ENCODE results near the gene GBP6.
"Not testable (repeated sequence)": the region's sequence is repeated elsewhere in the genome, so short reads cannot be mapped to it uniquely, and the experiment has no call there.

Gene GBP6

GRCh38 chr1:89356658-89357400 is 7.0 kb upstream of the GBP6 start:
- Mint-ChIP-seq H3K27ac (no peak overlapping the region), H3K27me3 (no peaks in the 10 kb centered on the region), H3K36me3 (ENCODE audit: low read depth) (no peaks in the 10 kb centered on the region), H3K4me1 (ENCODE audit: low read depth) (peaks cover 27% of the 10 kb centered on the region), H3K4me3 (no peak overlapping the region), H3K9me3 (no peaks in the 10 kb centered on the region)
- intact Hi-C loops (cut with micrococcal nuclease) = loop anchor here (2.0 to 5.0 kb wide), 2 partner anchors 95 to 356 kb away; no protein-coding TSS in a partner anchor

DNA sequence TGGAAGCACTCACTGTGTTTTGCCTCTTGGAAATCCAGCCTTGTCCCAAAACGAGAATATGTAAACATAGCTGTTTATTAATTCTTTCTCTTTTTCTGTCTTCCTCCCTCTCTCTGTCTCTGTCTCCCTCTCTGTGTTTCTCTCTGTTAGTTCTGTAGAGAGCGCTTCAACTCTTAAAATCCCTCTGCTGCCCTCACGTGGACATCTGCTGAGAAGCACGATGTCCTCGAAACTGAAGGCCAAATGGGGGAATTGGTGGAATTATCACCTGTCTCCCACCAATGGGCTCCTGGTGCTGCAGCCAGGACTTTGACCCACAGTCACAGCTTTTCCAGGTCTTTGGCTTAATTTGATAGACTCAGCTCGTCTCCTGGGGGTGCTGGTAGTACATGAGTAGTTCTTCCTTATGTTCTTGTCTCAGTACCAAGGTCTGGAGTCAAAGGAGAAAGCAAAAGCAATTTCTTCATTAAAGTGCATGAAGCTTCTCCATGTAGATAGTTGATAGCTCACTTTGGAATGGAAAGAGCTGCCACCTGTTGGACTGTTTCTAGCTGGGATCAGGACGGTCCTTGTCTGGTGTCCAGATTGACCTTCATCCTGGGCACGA is 5.5 kb upstream of the GBP6 start:
- Mint-ChIP-seq H3K4me3 (no peak overlapping the region), H3K27ac (no peak overlapping the region), H3K4me1 (ENCODE audit: low read depth) (peaks cover 26% of the 10 kb centered on the region), H3K9me3 (no peaks in the 10 kb centered on the region), H3K36me3 (ENCODE audit: low read depth) (no peaks in the 10 kb centered on the region), H3K27me3 (no peaks in the 10 kb centered on the region)
- intact Hi-C loops (cut with micrococcal nuclease) = loop anchor here (1.0 to 5.0 kb wide), 2 partner anchors 94 to 273 kb away; no protein-coding TSS in a partner anchor

DNA sequence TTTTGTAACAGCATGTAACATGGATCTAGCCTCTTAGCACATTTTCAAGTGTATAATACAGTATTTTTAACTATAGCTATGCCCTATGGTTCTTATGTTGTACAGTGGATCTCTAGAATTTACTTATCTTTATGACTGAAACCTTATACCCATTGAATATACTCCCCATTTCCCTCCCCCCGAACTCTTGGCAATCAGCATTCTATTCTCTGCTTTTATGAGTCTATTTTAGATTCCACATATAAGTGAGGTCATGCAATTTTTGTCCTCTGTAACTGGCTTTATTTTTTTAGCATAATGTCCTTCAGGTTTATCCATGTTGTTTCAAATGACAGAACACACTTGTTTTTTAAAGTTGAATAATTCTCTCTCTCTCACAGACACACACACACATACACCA is 3.1 kb upstream of the GBP6 start:
- Mint-ChIP-seq H3K4me3 (no peak overlapping the region), H3K4me1 (ENCODE audit: low read depth) (peaks cover 11% of the 10 kb centered on the region), H3K27ac (no peak overlapping the region), H3K36me3 (ENCODE audit: low read depth) (no peaks in the 10 kb centered on the region), H3K9me3 (no peaks in the 10 kb centered on the region), H3K27me3 (no peaks in the 10 kb centered on the region)
- intact Hi-C loops (cut with micrococcal nuclease) = no loop called here

DNA sequence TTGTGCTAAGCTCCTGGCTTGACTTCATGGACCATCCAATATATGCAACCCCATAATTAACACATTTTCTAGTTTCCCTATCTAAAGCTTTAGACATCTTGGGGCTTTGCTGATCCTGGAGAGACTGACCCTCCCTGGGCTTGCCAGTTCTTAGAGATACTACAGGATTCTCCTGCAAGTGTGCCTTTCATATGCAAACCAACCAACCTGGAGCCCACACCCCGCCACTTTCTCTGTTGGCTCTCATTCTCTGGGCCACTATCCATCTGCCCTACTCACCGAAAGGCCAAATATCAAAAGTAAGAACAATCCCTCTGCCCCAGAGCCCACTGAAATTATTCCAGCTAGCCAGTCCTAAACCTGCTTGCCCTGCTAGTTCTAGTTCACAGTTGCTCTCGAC is 2.2 kb upstream of the GBP6 start:
- Mint-ChIP-seq H3K27ac (no peak overlapping the region), H3K9me3 (no peaks in the 10 kb centered on the region), H3K4me1 (ENCODE audit: low read depth) (peaks cover 11% of the 10 kb centered on the region), H3K27me3 (no peaks in the 10 kb centered on the region), H3K36me3 (ENCODE audit: low read depth) (no peaks in the 10 kb centered on the region), H3K4me3 (no peak overlapping the region)
- intact Hi-C loops (cut with micrococcal nuclease) = no loop called here

- no peaks in the 10 kb centered on the region for H3K9me3 Mint-ChIP-seq
- H3K4me1 Mint-ChIP-seq (ENCODE audit: low read depth) = peaks cover 3% of the 10 kb centered on the region
- no peak overlapping the region for H3K27ac Mint-ChIP-seq
- no peaks in the 10 kb centered on the region for H3K36me3 Mint-ChIP-seq (ENCODE audit: low read depth)
- no peaks in the 10 kb centered on the region for H3K27me3 Mint-ChIP-seq
- intact Hi-C loops (cut with micrococcal nuclease) = no loop called here
- no peak overlapping the region for H3K4me3 Mint-ChIP-seq
Measured at GRCh38 chr1:89363196-89363595, 663 bp upstream of the GBP6 start.

- Mint-ChIP-seq H3K4me3 (no peak overlapping the region), H3K4me1 (ENCODE audit: low read depth) (no peaks in the 10 kb centered on the region), H3K36me3 (ENCODE audit: low read depth) (no peaks in the 10 kb centered on the region), H3K27ac (no peak overlapping the region), H3K9me3 (no peaks in the 10 kb centered on the region), H3K27me3 (no peaks in the 10 kb centered on the region)
- intact Hi-C loops (cut with micrococcal nuclease) = no loop called here
Measured at GRCh38 chr1:89364954-89365550, 1.2 kb downstream of the GBP6 start.

DNA sequence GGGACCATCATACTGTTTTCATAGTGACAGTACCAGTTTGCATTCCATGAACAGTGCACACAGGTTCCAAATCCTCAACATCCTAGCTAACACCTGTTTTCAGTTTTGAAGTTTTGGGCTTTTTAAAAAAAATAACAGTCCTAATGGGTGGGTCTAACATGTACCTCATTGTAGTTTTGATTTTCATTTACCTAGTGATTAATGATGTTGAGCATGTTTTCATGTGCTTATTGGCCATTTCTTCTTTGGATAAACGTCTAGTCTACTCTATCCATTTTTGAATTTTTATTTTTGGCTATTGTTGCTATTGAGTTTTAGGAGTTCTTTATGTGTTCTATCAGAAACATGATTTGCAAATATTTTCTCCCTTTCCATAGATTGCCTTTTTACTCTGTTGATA is 3.4 kb downstream of the GBP6 start:
- no peak overlapping the region for H3K4me3 Mint-ChIP-seq

DNA sequence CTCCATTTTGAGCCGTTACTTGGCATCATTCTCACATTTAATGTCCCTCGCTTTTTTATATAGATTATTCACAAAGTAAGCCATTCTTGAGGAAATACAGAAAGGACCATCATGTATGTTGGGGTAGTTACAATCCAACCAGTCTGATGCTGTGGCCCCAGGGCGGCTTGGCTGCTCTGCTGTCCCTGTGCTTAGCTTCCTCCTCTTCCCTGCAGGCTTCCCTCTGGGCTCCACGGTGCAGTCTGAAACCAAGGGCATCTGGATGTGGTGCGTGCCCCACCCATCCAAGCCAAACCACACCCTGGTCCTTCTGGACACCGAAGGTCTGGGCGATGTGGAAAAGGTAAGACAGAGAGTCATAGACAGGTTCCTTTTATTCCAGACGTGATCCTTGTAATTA is 5.5 kb downstream of the GBP6 start:
- no peaks in the 10 kb centered on the region for H3K36me3 Mint-ChIP-seq (ENCODE audit: low read depth)
- H3K27me3 Mint-ChIP-seq = no peaks in the 10 kb centered on the region
- no peaks in the 10 kb centered on the region for H3K4me1 Mint-ChIP-seq (ENCODE audit: low read depth)
- H3K4me3 Mint-ChIP-seq = no peak overlapping the region
- intact Hi-C loops (cut with micrococcal nuclease) = no loop called here
- no peak overlapping the region for H3K27ac Mint-ChIP-seq
- H3K9me3 Mint-ChIP-seq = peaks cover 9% of the 10 kb centered on the region

More for the DNA sequence above, 3.4 kb downstream of the GBP6 start:
- Mint-ChIP-seq H3K9me3 (no peaks in the 10 kb centered on the region), H3K4me1 (ENCODE audit: low read depth) (no peaks in the 10 kb centered on the region), H3K27me3 (no peaks in the 10 kb centered on the region), H3K36me3 (ENCODE audit: low read depth) (no peaks in the 10 kb centered on the region), H3K27ac (no peak overlapping the region)
- intact Hi-C loops (cut with micrococcal nuclease) = no loop called here

GRCh38 chr1:89373810-89374209 is 10.0 kb downstream of the GBP6 start:
- H3K4me1 Mint-ChIP-seq (ENCODE audit: low read depth); H3K27ac Mint-ChIP-seq; intact Hi-C loops (cut with micrococcal nuclease); H3K27me3 Mint-ChIP-seq; H3K4me3 Mint-ChIP-seq; H3K36me3 Mint-ChIP-seq (ENCODE audit: low read depth): not testable (repeated sequence)
- peaks cover 10% of the 10 kb centered on the region for H3K9me3 Mint-ChIP-seq

DNA sequence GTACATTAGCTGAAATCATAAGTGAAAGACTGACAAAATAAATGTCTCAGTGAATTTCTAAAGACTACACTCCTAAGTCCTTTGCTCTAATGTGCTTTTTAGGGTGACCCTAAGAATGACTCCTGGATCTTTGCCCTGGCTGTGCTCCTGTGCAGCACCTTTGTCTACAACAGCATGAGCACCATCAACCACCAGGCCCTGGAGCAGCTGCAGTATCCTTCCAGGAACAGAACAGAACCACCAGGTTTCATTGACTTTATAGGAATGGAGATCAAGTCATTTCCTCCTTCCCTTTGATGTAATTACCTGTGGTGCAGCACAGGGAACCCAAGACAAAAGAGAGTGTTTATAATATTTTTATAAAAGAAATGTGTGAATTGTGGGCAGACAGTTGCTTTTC is 14.1 kb downstream of the GBP6 start:
- Mint-ChIP-seq H3K36me3 (ENCODE audit: low read depth) (no peaks in the 10 kb centered on the region), H3K4me1 (ENCODE audit: low read depth) (no peaks in the 10 kb centered on the region), H3K4me3 (no peak overlapping the region), H3K27me3 (peaks cover 1% of the 10 kb centered on the region), H3K9me3 (peaks cover 10% of the 10 kb centered on the region), H3K27ac (no peak overlapping the region)
- intact Hi-C loops (cut with micrococcal nuclease) = no loop called here

DNA sequence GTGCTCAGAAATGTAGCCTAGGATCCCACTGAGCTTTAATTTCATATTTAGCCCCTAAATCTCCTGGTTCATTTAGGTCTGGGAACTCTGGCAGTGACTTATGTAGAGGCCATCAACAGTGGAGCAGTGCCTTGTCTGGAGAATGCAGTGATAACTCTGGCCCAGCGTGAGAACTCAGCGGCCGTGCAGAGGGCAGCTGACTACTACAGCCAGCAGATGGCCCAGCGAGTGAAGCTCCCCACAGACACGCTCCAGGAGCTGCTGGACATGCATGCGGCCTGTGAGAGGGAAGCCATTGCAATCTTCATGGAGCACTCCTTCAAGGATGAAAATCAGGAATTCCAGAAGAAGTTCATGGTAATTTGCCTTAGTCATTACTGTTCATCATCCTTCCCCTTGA is 17.8 kb downstream of the GBP6 start:
- Mint-ChIP-seq H3K27ac (no peak overlapping the region), H3K27me3 (peaks cover 1% of the 10 kb centered on the region), H3K4me3 (no peak overlapping the region), H3K36me3 (ENCODE audit: low read depth) (no peaks in the 10 kb centered on the region), H3K4me1 (ENCODE audit: low read depth) (no peaks in the 10 kb centered on the region), H3K9me3 (no peaks in the 10 kb centered on the region)
- intact Hi-C loops (cut with micrococcal nuclease) = no loop called here

DNA sequence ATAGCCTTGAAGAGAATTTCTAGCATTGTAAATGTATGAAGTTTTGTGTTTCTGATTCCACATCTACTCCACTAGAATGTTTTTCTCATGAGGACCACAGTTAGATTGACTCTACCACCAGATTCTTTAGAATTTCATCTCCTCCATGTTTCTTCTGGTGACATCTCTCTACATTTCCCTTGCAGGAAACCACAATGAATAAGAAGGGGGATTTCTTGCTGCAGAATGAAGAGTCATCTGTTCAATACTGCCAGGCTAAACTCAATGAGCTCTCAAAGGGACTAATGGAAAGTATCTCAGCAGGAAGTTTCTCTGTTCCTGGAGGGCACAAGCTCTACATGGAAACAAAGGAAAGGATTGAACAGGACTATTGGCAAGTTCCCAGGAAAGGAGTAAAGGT is 18.6 kb downstream of the GBP6 start:
- H3K27ac Mint-ChIP-seq = no peak overlapping the region
- no peak overlapping the region for H3K4me3 Mint-ChIP-seq
- H3K9me3 Mint-ChIP-seq = no peaks in the 10 kb centered on the region
- no peaks in the 10 kb centered on the region for H3K4me1 Mint-ChIP-seq (ENCODE audit: low read depth)
- peaks cover 1% of the 10 kb centered on the region for H3K27me3 Mint-ChIP-seq
- no peaks in the 10 kb centered on the region for H3K36me3 Mint-ChIP-seq (ENCODE audit: low read depth)
- intact Hi-C loops (cut with micrococcal nuclease) = no loop called here

GRCh38 chr1:89383185-89383584 is 19.3 kb downstream of the GBP6 start:
- intact Hi-C loops (cut with micrococcal nuclease) = no loop called here
- no peak overlapping the region for H3K27ac Mint-ChIP-seq
- H3K36me3 Mint-ChIP-seq (ENCODE audit: low read depth) = no peaks in the 10 kb centered on the region
- no peak overlapping the region for H3K4me3 Mint-ChIP-seq
- H3K27me3 Mint-ChIP-seq = peaks cover 1% of the 10 kb centered on the region
- H3K4me1 Mint-ChIP-seq (ENCODE audit: low read depth) = no peaks in the 10 kb centered on the region
- H3K9me3 Mint-ChIP-seq = no peaks in the 10 kb centered on the region

GRCh38 chr1:89390707-89391106 is 26.8 kb downstream of the GBP6 start:
- intact Hi-C loops (cut with micrococcal nuclease) = no loop called here
- Mint-ChIP-seq H3K9me3 (peaks cover 13% of the 10 kb centered on the region), H3K4me1 (ENCODE audit: low read depth) (no peaks in the 10 kb centered on the region), H3K27ac (no peak overlapping the region), H3K4me3 (no peak overlapping the region), H3K27me3 (no peaks in the 10 kb centered on the region), H3K36me3 (ENCODE audit: low read depth) (no peaks in the 10 kb centered on the region)
